Fibroblast of mammary gland (primary cell): ENCODE results near the gene KIF23.

Source experiments
- DNase-seq: peaks from one replicate; pipeline ENCODE4 v3.0.0-alpha.2; 2010; ENCODE audit warnings: low read depth
- H3K4me3 ChIP-seq: 2 replicates; pipeline ENCODE4 v1.5.1; 2011; ENCODE audit warnings: low read depth, mild to moderate bottlenecking, low read length, moderate library complexity; ENCODE audit not compliant: control insufficient read depth
- CTCF ChIP-seq: conservative IDR thresholded peaks from 2 replicates; pipeline ENCODE4 v1.5.1; 2011; ENCODE audit warnings: low read depth, low read length, inconsistent platforms; ENCODE audit not compliant: control insufficient read depth, insufficient read depth

The KIF23 gene

GRCh38 chr15:69413822-69414700, at the start of gene KIF23:
Gene KIF23 (plus strand): TSS chr15:69414349. CDS start chr15:69414466, 117 bp downstream.
- H3K4me3 ChIP-seq = peak within 1 kb of the TSS; percentile 84
- TF ChIP-seq CTCF = no peak
- peak; percentile 85 for DNase-seq

- H3K4me3 ChIP-seq = no peak overlapping the region
- no peak for TF ChIP-seq CTCF
- no peak for DNase-seq
Observed at GRCh38 chr15:69367236-69367635, 46.9 kb upstream of the KIF23 start.

GRCh38 chr15:69369631-69370030, 44.5 kb upstream of the KIF23 start:
- no peak overlapping the region for H3K4me3 ChIP-seq
- DNase-seq = no peak
- no peak for TF ChIP-seq CTCF

- TF ChIP-seq CTCF = no peak
Observed at GRCh38 chr15:69373406-69373805, 40.7 kb upstream of the KIF23 start.

GRCh38 chr15:69375151-69375790, 38.9 kb upstream of the KIF23 start:
- H3K4me3 ChIP-seq = no peak overlapping the region
- no peak for TF ChIP-seq CTCF

More at GRCh38 chr15:69373406-69373805, 40.7 kb upstream of the KIF23 start:
- no peak overlapping the region for H3K4me3 ChIP-seq
- DNase-seq = no peak

GRCh38 chr15:69377216-69377970, 36.8 kb upstream of the KIF23 start:
- DNase-seq = no peak
- no peak for TF ChIP-seq CTCF
- no peak overlapping the region for H3K4me3 ChIP-seq

More at GRCh38 chr15:69375151-69375790, 38.9 kb upstream of the KIF23 start:
- DNase-seq = no peak
